PFSK-1 (cell line): Measurements from ENCODE around the gene GDI1.

Experiments
- FOXP2 ChIP-seq: optimal IDR thresholded peaks from 2 replicates; pipeline ENCODE3; 2011; ENCODE audit warnings: borderline replicate concordance, control low read depth, inconsistent platforms; ENCODE audit not compliant: insufficient read depth; ENCODE audit errors: extremely low read length, extremely low read depth
- POLR2AphosphoS5 ChIP-seq: IDR thresholded peaks from 2 replicates; pipeline ENCODE4 v1.6.1; 2012; ENCODE audit warnings: low read depth, mild to moderate bottlenecking, control low read depth, low read length, moderate library complexity
- REST ChIP-seq, 2 experiments: IDR thresholded peaks; 2 replicates each; pipeline versions ENCODE4 v1.6.1 to v1.8.0; 2011 to 2012; ENCODE audit warnings: low read depth in 2 of 2, low read length in 2 of 2, control low read depth in 1 of 2, inconsistent platforms in 1 of 2, mild to moderate bottlenecking in 1 of 2, moderate library complexity in 1 of 2; ENCODE audit not compliant: insufficient read depth in 1 of 2
- SIN3A ChIP-seq: IDR thresholded peaks from 2 replicates; pipeline ENCODE4 v1.6.1; 2012; ENCODE audit warnings: mild to moderate bottlenecking, low read length, moderate library complexity, borderline replicate concordance; ENCODE audit not compliant: insufficient read depth
- TAF1 ChIP-seq: IDR thresholded peaks from 2 replicates; pipeline ENCODE4 v1.6.1; 2012; ENCODE audit warnings: low read length, control low read depth, borderline replicate concordance; ENCODE audit not compliant: insufficient read depth

- TF ChIP-seq FOXP2 (no peak), POLR2AphosphoS5 (no peak; the same call in 1 of the 2 replicates), REST (IDR thresholded peaks at IDR 0.05; ENCODE audit: insufficient read depth in 1 of 2, low read depth in 2 of 2, low read length in 2 of 2) (no peak), TAF1 (peak; percentile 61; the same call in 1 of the 2 replicates), SIN3A (no peak)
These were observed at the start of gene GDI1 for GRCh38 chrX:154436983-154437752.
